ENCODE data around the gene PRR20B. TPM values are rescaled to one million over a fixed set of nuclear protein-coding genes. Genes with fewer than 3 reads are reported as not detected.
"Not testable (repeated sequence)": the region's sequence is repeated elsewhere in the genome, so short reads cannot be mapped to it uniquely, and the experiment has no call there.

PRR20B gene
- polyA plus RNA-seq, result not detected

DNA sequence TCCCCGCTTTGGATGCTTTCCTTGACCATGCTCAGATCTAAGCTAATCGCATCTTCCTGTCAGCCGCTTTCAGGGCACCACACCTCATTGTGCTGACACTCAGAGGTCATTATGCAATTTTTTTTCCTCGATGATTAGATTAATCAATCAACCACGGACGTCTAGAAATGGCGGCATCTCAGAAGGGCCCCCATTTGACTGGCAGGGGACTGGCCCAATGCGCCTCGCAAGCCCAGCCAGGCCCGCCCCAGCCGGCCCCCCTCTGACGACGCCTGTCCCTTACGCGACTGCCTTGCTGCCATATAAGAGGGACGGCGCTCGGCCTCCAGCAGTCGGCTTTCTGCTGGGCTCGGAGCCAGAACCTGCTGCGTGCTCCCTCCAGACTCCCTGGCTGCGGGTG, at the start of gene PRR20B:
PRR20B (plus strand) TSS at position 301 of the 400 bp plus-strand sequence. CDS start 387 bp downstream, outside the sequence.
- H3K9me3 ChIP-seq (ENCODE audit: control insufficient read depth in 2 of 2, insufficient read depth in 1 of 2, low read depth in 1 of 2, low read length in 1 of 2); H3K4me1 ChIP-seq (ENCODE audit: control insufficient read depth in 2 of 2, insufficient read depth in 2 of 2, low read length in 1 of 2); H3K4me3 ChIP-seq (ENCODE audit: low read depth in 1 of 2, low read length in 2 of 2); H3K36me3 ChIP-seq (ENCODE audit: control insufficient read depth in 2 of 2, insufficient read depth in 2 of 2, low read length in 1 of 2); H3K27me3 ChIP-seq (ENCODE audit: control insufficient read depth in 1 of 2, insufficient read depth in 2 of 2, low read length in 2 of 2); H3K27ac ChIP-seq (ENCODE audit: low read depth in 2 of 2, low read length in 1 of 2): not testable (repeated sequence)
- no CpG with 5 or more reads among the region's 22 CpGs for WGBS, 2 donors

DNA sequence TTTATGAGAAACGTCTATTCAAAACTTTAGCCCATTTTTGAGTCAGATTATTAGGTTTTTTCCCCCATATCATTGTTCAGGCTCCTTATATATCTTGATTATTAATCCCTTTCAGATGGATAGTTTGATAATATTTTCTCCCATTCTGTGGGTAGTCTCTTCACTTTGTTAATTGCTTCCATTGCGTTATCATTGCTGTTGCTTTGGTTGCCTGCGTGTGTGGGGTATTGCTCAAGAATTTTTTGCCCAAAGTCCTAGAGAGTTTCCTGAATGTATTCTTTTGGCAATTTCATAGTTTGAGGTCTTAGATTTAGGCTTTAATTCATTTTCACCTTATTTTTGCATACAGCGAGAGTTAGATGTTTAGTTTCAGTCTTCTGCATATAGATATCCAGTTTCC, 32.3 kb upstream of the PRR20B start:
- H3K4me3 ChIP-seq (ENCODE audit: low read depth in 1 of 2, low read length in 2 of 2), result no peak overlapping the region
- H3K36me3 ChIP-seq (ENCODE audit: control insufficient read depth in 2 of 2, insufficient read depth in 2 of 2, low read length in 1 of 2), result no peaks in the 10 kb centered on the region
- H3K4me1 ChIP-seq (ENCODE audit: control insufficient read depth in 2 of 2, insufficient read depth in 2 of 2, low read length in 1 of 2), result no peaks in the 10 kb centered on the region
- H3K27ac ChIP-seq (ENCODE audit: low read depth in 2 of 2, low read length in 1 of 2), result no peak overlapping the region
- peaks cover 0 to 2% of the 10 kb centered on the region in 2 donors for H3K9me3 ChIP-seq (ENCODE audit: control insufficient read depth in 2 of 2, insufficient read depth in 1 of 2, low read depth in 1 of 2, low read length in 1 of 2)
- 81 to 92% methylated on average over 4 of the region's 4 CpGs for WGBS, 2 donors
- H3K27me3 ChIP-seq (ENCODE audit: control insufficient read depth in 1 of 2, insufficient read depth in 2 of 2, low read length in 2 of 2), result no peaks in the 10 kb centered on the region

GRCh38 chr13:57123681-57124080, 23.6 kb upstream of the PRR20B start:
- WGBS, 2 donors, result 25 to 36% methylated on average over 1 of the region's 1 CpG
- Histone ChIP-seq H3K4me3 (ENCODE audit: low read depth in 1 of 2, low read length in 2 of 2) (no peak overlapping the region), H3K9me3 (ENCODE audit: control insufficient read depth in 2 of 2, insufficient read depth in 1 of 2, low read depth in 1 of 2, low read length in 1 of 2) (peaks cover 0 to 2% of the 10 kb centered on the region in 2 donors), H3K27me3 (ENCODE audit: control insufficient read depth in 1 of 2, insufficient read depth in 2 of 2, low read length in 2 of 2) (no peaks in the 10 kb centered on the region), H3K4me1 (ENCODE audit: control insufficient read depth in 2 of 2, insufficient read depth in 2 of 2, low read length in 1 of 2) (no peaks in the 10 kb centered on the region), H3K36me3 (ENCODE audit: control insufficient read depth in 2 of 2, insufficient read depth in 2 of 2, low read length in 1 of 2) (no peaks in the 10 kb centered on the region), H3K27ac (ENCODE audit: low read depth in 2 of 2, low read length in 1 of 2) (no peak overlapping the region)

GRCh38 chr13:57128909-57129308, 18.4 kb upstream of the PRR20B start:
- WGBS, 2 donors, result 83% methylated on average over 6 of the region's 6 CpGs
- H3K9me3 ChIP-seq (ENCODE audit: control insufficient read depth in 2 of 2, insufficient read depth in 1 of 2, low read depth in 1 of 2, low read length in 1 of 2), result no peaks in the 10 kb centered on the region
- H3K27me3 ChIP-seq (ENCODE audit: control insufficient read depth in 1 of 2, insufficient read depth in 2 of 2, low read length in 2 of 2), result no peaks in the 10 kb centered on the region
- H3K36me3 ChIP-seq (ENCODE audit: control insufficient read depth in 2 of 2, insufficient read depth in 2 of 2, low read length in 1 of 2), result no peaks in the 10 kb centered on the region
- no peaks in the 10 kb centered on the region for H3K4me1 ChIP-seq (ENCODE audit: control insufficient read depth in 2 of 2, insufficient read depth in 2 of 2, low read length in 1 of 2)
- no peak overlapping the region for H3K4me3 ChIP-seq (ENCODE audit: low read depth in 1 of 2, low read length in 2 of 2)
- H3K27ac ChIP-seq (ENCODE audit: low read depth in 2 of 2, low read length in 1 of 2), result no peak overlapping the region

DNA sequence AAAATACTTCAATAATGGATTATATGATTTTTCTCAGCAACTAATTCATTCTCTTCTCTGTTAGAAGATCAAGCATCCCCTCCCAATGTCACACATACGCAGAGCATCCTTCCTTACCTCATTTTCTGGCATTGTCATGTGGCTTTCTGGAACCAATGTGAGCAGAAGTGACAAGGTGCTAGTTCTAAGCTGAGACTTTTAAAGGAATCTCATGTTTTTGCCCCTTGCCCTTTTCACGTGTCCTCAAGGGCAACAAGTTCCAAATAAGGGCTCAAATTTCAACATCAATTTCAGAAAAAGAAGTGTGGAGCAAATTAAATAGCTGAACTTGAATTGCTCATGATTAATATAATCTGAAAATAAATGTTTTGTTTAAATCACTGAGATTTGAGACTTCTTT, 11.2 kb upstream of the PRR20B start:
- H3K4me1 ChIP-seq (ENCODE audit: control insufficient read depth in 2 of 2, insufficient read depth in 2 of 2, low read length in 1 of 2), result no peaks in the 10 kb centered on the region
- no peaks in the 10 kb centered on the region for H3K36me3 ChIP-seq (ENCODE audit: control insufficient read depth in 2 of 2, insufficient read depth in 2 of 2, low read length in 1 of 2)
- no peak overlapping the region for H3K4me3 ChIP-seq (ENCODE audit: low read depth in 1 of 2, low read length in 2 of 2)
- no peak overlapping the region for H3K27ac ChIP-seq (ENCODE audit: low read depth in 2 of 2, low read length in 1 of 2)
- no peaks in the 10 kb centered on the region for H3K27me3 ChIP-seq (ENCODE audit: control insufficient read depth in 1 of 2, insufficient read depth in 2 of 2, low read length in 2 of 2)
- 50 to 57% methylated on average over 2 of the region's 2 CpGs for WGBS, 2 donors
- no peaks in the 10 kb centered on the region for H3K9me3 ChIP-seq (ENCODE audit: control insufficient read depth in 2 of 2, insufficient read depth in 1 of 2, low read depth in 1 of 2, low read length in 1 of 2)

- H3K36me3 ChIP-seq (ENCODE audit: control insufficient read depth in 2 of 2, insufficient read depth in 2 of 2, low read length in 1 of 2), result no peaks in the 10 kb centered on the region
- no peak overlapping the region for H3K27ac ChIP-seq (ENCODE audit: low read depth in 2 of 2, low read length in 1 of 2)
- H3K4me1 ChIP-seq (ENCODE audit: control insufficient read depth in 2 of 2, insufficient read depth in 2 of 2, low read length in 1 of 2), result no peaks in the 10 kb centered on the region
- no peaks in the 10 kb centered on the region for H3K9me3 ChIP-seq (ENCODE audit: control insufficient read depth in 2 of 2, insufficient read depth in 1 of 2, low read depth in 1 of 2, low read length in 1 of 2)
- H3K27me3 ChIP-seq (ENCODE audit: control insufficient read depth in 1 of 2, insufficient read depth in 2 of 2, low read length in 2 of 2), result no peaks in the 10 kb centered on the region
- 54 to 68% methylated on average over 4 of the region's 4 CpGs for WGBS, 2 donors
- H3K4me3 ChIP-seq (ENCODE audit: low read depth in 1 of 2, low read length in 2 of 2), result no peak overlapping the region
Measured at GRCh38 chr13:57137585-57137984, 9.7 kb upstream of the PRR20B start.

GRCh38 chr13:57138988-57139387, 8.3 kb upstream of the PRR20B start:
- 92 to 93% methylated on average over 5 of the region's 5 CpGs for WGBS, 2 donors
- Histone ChIP-seq H3K36me3 (ENCODE audit: control insufficient read depth in 2 of 2, insufficient read depth in 2 of 2, low read length in 1 of 2) (no peaks in the 10 kb centered on the region), H3K4me3 (ENCODE audit: low read depth in 1 of 2, low read length in 2 of 2) (no peak overlapping the region), H3K9me3 (ENCODE audit: control insufficient read depth in 2 of 2, insufficient read depth in 1 of 2, low read depth in 1 of 2, low read length in 1 of 2) (no peaks in the 10 kb centered on the region), H3K27me3 (ENCODE audit: control insufficient read depth in 1 of 2, insufficient read depth in 2 of 2, low read length in 2 of 2) (no peaks in the 10 kb centered on the region), H3K27ac (ENCODE audit: low read depth in 2 of 2, low read length in 1 of 2) (no peak overlapping the region), H3K4me1 (ENCODE audit: control insufficient read depth in 2 of 2, insufficient read depth in 2 of 2, low read length in 1 of 2) (no peaks in the 10 kb centered on the region)

- H3K4me3 ChIP-seq (ENCODE audit: low read depth in 1 of 2, low read length in 2 of 2); H3K27me3 ChIP-seq (ENCODE audit: control insufficient read depth in 1 of 2, insufficient read depth in 2 of 2, low read length in 2 of 2); H3K27ac ChIP-seq (ENCODE audit: low read depth in 2 of 2, low read length in 1 of 2); H3K4me1 ChIP-seq (ENCODE audit: control insufficient read depth in 2 of 2, insufficient read depth in 2 of 2, low read length in 1 of 2); H3K9me3 ChIP-seq (ENCODE audit: control insufficient read depth in 2 of 2, insufficient read depth in 1 of 2, low read depth in 1 of 2, low read length in 1 of 2); H3K36me3 ChIP-seq (ENCODE audit: control insufficient read depth in 2 of 2, insufficient read depth in 2 of 2, low read length in 1 of 2): not testable (repeated sequence)
- WGBS, 2 donors, result 95 to 98% methylated on average over 7 of the region's 18 CpGs
Measured at GRCh38 chr13:57139781-57140180, 7.5 kb upstream of the PRR20B start.

GRCh38 chr13:57140235-57140968, 6.9 kb upstream of the PRR20B start, which contains the start of gene PRR20A:
Gene PRR20A, plus strand, starts transcription at chr13:57140918. Its CDS starts 387 bp downstream, at chr13:57141305.
- 92 to 93% methylated on average over 7 to 10 of the region's 34 CpGs for WGBS, 2 donors

DNA sequence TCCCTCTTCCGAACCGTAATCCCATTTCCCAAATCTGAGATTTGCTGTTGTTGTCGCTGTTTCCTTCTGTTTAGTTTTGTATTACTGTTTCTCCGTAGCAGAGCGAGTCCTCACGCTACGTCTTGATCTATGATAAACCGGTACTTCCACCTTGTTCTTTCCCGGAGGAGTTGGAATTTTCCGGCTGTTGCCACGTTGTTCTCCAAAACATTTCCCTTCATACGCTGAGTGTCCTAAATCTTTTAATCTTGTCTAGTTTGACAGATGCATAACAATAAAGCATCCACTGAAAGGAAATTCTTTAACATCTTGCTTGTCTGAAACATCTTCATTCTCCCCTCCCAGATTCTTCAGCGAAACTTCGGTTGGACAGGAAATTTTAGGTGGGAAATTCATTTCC, 818 bp downstream of the PRR20B start:
- H3K9me3 ChIP-seq (ENCODE audit: control insufficient read depth in 2 of 2, insufficient read depth in 1 of 2, low read depth in 1 of 2, low read length in 1 of 2); H3K36me3 ChIP-seq (ENCODE audit: control insufficient read depth in 2 of 2, insufficient read depth in 2 of 2, low read length in 1 of 2); H3K27ac ChIP-seq (ENCODE audit: low read depth in 2 of 2, low read length in 1 of 2); H3K4me3 ChIP-seq (ENCODE audit: low read depth in 1 of 2, low read length in 2 of 2); H3K27me3 ChIP-seq (ENCODE audit: control insufficient read depth in 1 of 2, insufficient read depth in 2 of 2, low read length in 2 of 2); H3K4me1 ChIP-seq (ENCODE audit: control insufficient read depth in 2 of 2, insufficient read depth in 2 of 2, low read length in 1 of 2): not testable (repeated sequence)
- 92 to 95% methylated on average over 6 of the region's 14 CpGs for WGBS, 2 donors

More at GRCh38 chr13:57140235-57140968, 6.9 kb upstream of the PRR20B start, which contains the start of gene PRR20A:
- H3K27ac ChIP-seq (ENCODE audit: low read depth in 2 of 2, low read length in 1 of 2); H3K4me1 ChIP-seq (ENCODE audit: control insufficient read depth in 2 of 2, insufficient read depth in 2 of 2, low read length in 1 of 2); H3K36me3 ChIP-seq (ENCODE audit: control insufficient read depth in 2 of 2, insufficient read depth in 2 of 2, low read length in 1 of 2); H3K4me3 ChIP-seq (ENCODE audit: low read depth in 1 of 2, low read length in 2 of 2); H3K27me3 ChIP-seq (ENCODE audit: control insufficient read depth in 1 of 2, insufficient read depth in 2 of 2, low read length in 2 of 2); H3K9me3 ChIP-seq (ENCODE audit: control insufficient read depth in 2 of 2, insufficient read depth in 1 of 2, low read depth in 1 of 2, low read length in 1 of 2): not testable (repeated sequence)

All from esophagus (tissue), 2 donors.